ENCODE measurements around the gene RPS6KA5. TPM values are rescaled to one million over a fixed set of nuclear protein-coding genes. Genes with fewer than 3 reads are reported as not detected.

Gene RPS6KA5
- total and polyA plus RNA-seq, 4 donors = 1.1 to 14.8 (median 5.6) TPM

- no peak for TF ChIP-seq CTCF (IDR thresholded peaks at IDR 0.05; ENCODE audit: control extremely low read depth, extremely low read depth)
- H3K27me3 ChIP-seq (ENCODE audit: control insufficient read depth in 3 of 3, insufficient read depth in 3 of 3, low read length in 2 of 3) = no peaks in the 10 kb centered on the region
- no peak overlapping the region for H3K9ac ChIP-seq (ENCODE audit: insufficient read depth in 1 of 2, low read length in 2 of 2)
- no peaks in the 10 kb centered on the region for H3K4me1 ChIP-seq (ENCODE audit: control insufficient read depth in 5 of 5, insufficient read depth in 5 of 5, low read length in 5 of 5)
- no peak overlapping the region for H3K4me3 ChIP-seq
- no peaks in the 10 kb centered on the region for H3K9me3 ChIP-seq (ENCODE audit: control insufficient read depth in 4 of 4, insufficient read depth in 3 of 4, low read length in 3 of 4)
- DNase-seq (no peak), ATAC-seq (ENCODE audit: insufficient read depth, low FRiP score) (no peak)
- H3K27ac ChIP-seq (ENCODE audit: low read depth in 1 of 2, low read length in 1 of 2) = no peak overlapping the region
- no peaks in the 10 kb centered on the region for H3K36me3 ChIP-seq (ENCODE audit: control insufficient read depth in 4 of 4, insufficient read depth in 4 of 4, low read length in 4 of 4)
- 89 to 94% methylated on average over 1 of the region's 1 CpG for WGBS, 2 donors
These were observed 38.3 kb downstream of the RPS6KA5 start for GRCh38 chr14:91021991-91022621.

- H3K9ac ChIP-seq (ENCODE audit: insufficient read depth in 1 of 2, low read length in 2 of 2) = no peak overlapping the region
- H3K9me3 ChIP-seq (ENCODE audit: control insufficient read depth in 4 of 4, insufficient read depth in 3 of 4, low read length in 3 of 4) = no peaks in the 10 kb centered on the region
- WGBS, 2 donors = 93 to 98% methylated on average over 3 of the region's 3 CpGs
- no peak for TF ChIP-seq CTCF (IDR thresholded peaks at IDR 0.05; ENCODE audit: control extremely low read depth, extremely low read depth)
- ATAC-seq (ENCODE audit: insufficient read depth, low FRiP score) = no peak
- H3K36me3 ChIP-seq (ENCODE audit: control insufficient read depth in 4 of 4, insufficient read depth in 4 of 4, low read length in 4 of 4) = no peaks in the 10 kb centered on the region
- no peaks in the 10 kb centered on the region for H3K27me3 ChIP-seq (ENCODE audit: control insufficient read depth in 3 of 3, insufficient read depth in 3 of 3, low read length in 2 of 3)
- DNase-seq = no peak
- H3K4me3 ChIP-seq = no peak overlapping the region
- no peaks in the 10 kb centered on the region for H3K4me1 ChIP-seq (ENCODE audit: control insufficient read depth in 5 of 5, insufficient read depth in 5 of 5, low read length in 5 of 5)
- H3K27ac ChIP-seq (ENCODE audit: low read depth in 1 of 2, low read length in 1 of 2) = no peak overlapping the region
These were observed 39.3 kb downstream of the RPS6KA5 start for GRCh38 chr14:91021115-91021514.

GRCh38 chr14:91019673-91020072, 40.8 kb downstream of the RPS6KA5 start:
- ATAC-seq (ENCODE audit: insufficient read depth, low FRiP score) (no peak), DNase-seq (no peak)
- H3K9ac ChIP-seq (ENCODE audit: insufficient read depth in 1 of 2, low read length in 2 of 2) = no peak overlapping the region
- WGBS, 2 donors = 96 to 97% methylated on average over 3 of the region's 3 CpGs
- H3K27me3 ChIP-seq (ENCODE audit: control insufficient read depth in 3 of 3, insufficient read depth in 3 of 3, low read length in 2 of 3) = no peaks in the 10 kb centered on the region
- H3K4me3 ChIP-seq = no peak overlapping the region
- no peaks in the 10 kb centered on the region for H3K36me3 ChIP-seq (ENCODE audit: control insufficient read depth in 4 of 4, insufficient read depth in 4 of 4, low read length in 4 of 4)
- H3K9me3 ChIP-seq (ENCODE audit: control insufficient read depth in 4 of 4, insufficient read depth in 3 of 4, low read length in 3 of 4) = no peaks in the 10 kb centered on the region
- no peak overlapping the region for H3K27ac ChIP-seq (ENCODE audit: low read depth in 1 of 2, low read length in 1 of 2)
- H3K4me1 ChIP-seq (ENCODE audit: control insufficient read depth in 5 of 5, insufficient read depth in 5 of 5, low read length in 5 of 5) = no peaks in the 10 kb centered on the region
- TF ChIP-seq CTCF (IDR thresholded peaks at IDR 0.05; ENCODE audit: control extremely low read depth, extremely low read depth) = no peak

GRCh38 chr14:91018481-91018880, 42.0 kb downstream of the RPS6KA5 start:
- Histone ChIP-seq H3K36me3 (ENCODE audit: control insufficient read depth in 4 of 4, insufficient read depth in 4 of 4, low read length in 4 of 4) (no peaks in the 10 kb centered on the region), H3K4me1 (ENCODE audit: control insufficient read depth in 5 of 5, insufficient read depth in 5 of 5, low read length in 5 of 5) (no peaks in the 10 kb centered on the region), H3K27me3 (ENCODE audit: control insufficient read depth in 3 of 3, insufficient read depth in 3 of 3, low read length in 2 of 3) (no peaks in the 10 kb centered on the region), H3K9me3 (ENCODE audit: control insufficient read depth in 4 of 4, insufficient read depth in 3 of 4, low read length in 3 of 4) (no peaks in the 10 kb centered on the region), H3K4me3 (no peak overlapping the region), H3K9ac (ENCODE audit: insufficient read depth in 1 of 2, low read length in 2 of 2) (no peak overlapping the region), H3K27ac (ENCODE audit: low read depth in 1 of 2, low read length in 1 of 2) (no peak overlapping the region)
- DNase-seq (no peak), ATAC-seq (ENCODE audit: insufficient read depth, low FRiP score) (no peak)
- TF ChIP-seq CTCF (IDR thresholded peaks at IDR 0.05; ENCODE audit: control extremely low read depth, extremely low read depth) = no peak
- WGBS, 2 donors = 97% methylated on average over 5 of the region's 5 CpGs

Data from lung (tissue), 12 donors.